Activated B cell treated with CpG ODN at 0.5 μM for 24 hours (primary cell): ENCODE measurements around the gene DAG1. TPM values are rescaled to one million over a fixed set of nuclear protein-coding genes. Genes with fewer than 3 reads are reported as not detected.

Experiments
- ATAC-seq: fragments of 200-7000 bp; cut with Tn5 transposase; one replicate; pipeline ENCODE4 v1.10.0; 2021; ENCODE audit warnings: low read depth, mild to moderate bottlenecking, moderate library complexity
- CTCF ChIA-PET: fragments of 350-600 bp; sonication (Branson Sonifier 250); formaldehyde crosslinking; loops from one replicate; lab custom pipeline; 2021; ENCODE audit warnings: antibody characterized with exemption; lab: Charles Lee
- POLR2A ChIA-PET: fragments of 350-600 bp; sonication (Branson Sonifier 250); formaldehyde crosslinking; loops from one replicate; lab custom pipeline; 2021; ENCODE audit warnings: antibody characterized with exemption; lab: Charles Lee
- DNase-seq: peaks from one replicate; pipeline ENCODE4 v3.0.0; 2022
- H3K27ac Mint-ChIP-seq: one replicate; pipeline ENCODE4 v1.8.0; 2020; ENCODE audit warnings: mixed read lengths
- H3K27me3 Mint-ChIP-seq: one replicate; pipeline ENCODE4 v1.8.0; 2021; ENCODE audit warnings: mixed read lengths
- H3K36me3 Mint-ChIP-seq: one replicate; pipeline ENCODE4 v1.8.0; 2021; ENCODE audit warnings: low read depth, mixed read lengths
- H3K4me1 Mint-ChIP-seq: one replicate; pipeline ENCODE4 v1.8.0; 2021; ENCODE audit warnings: mixed read lengths
- H3K4me3 Mint-ChIP-seq: one replicate; pipeline ENCODE4 v1.8.0; 2020; ENCODE audit warnings: mild to moderate bottlenecking, mixed read lengths
- H3K9me3 Mint-ChIP-seq: one replicate; pipeline ENCODE4 v1.8.0; 2020; ENCODE audit warnings: mixed read lengths
- intact Hi-C: fragments of 100-400 bp; cut with micrococcal nuclease; formaldehyde crosslinking; loops from one replicate; pipeline ENCODE4 v1.15.1; 2024
- total RNA-seq: library from RNA; stranded (reverse); gene quantifications from 2 replicates; pipeline ENCODE4 v1.2.3, GENCODE V29; 2022
- TF ChIP-seq, protein P1 (sequence below): fragments of 200-600 bp; IDR thresholded peaks from one replicate; pipeline ENCODE4 v1.8.0; 2022; ENCODE audit warnings: antibody characterized with exemption, mild to moderate bottlenecking

DAG1 gene
- total RNA-seq, 1 donor from 2014 or later, result 19.7 TPM

- no peak overlapping the region for H3K4me3 Mint-ChIP-seq
- no peak overlapping the region for H3K27ac Mint-ChIP-seq
- CTCF ChIA-PET, result interaction anchor here (0.6 kb wide), 1 partner anchor 674 kb away, joined by 3 read pairs; no protein-coding TSS in a partner anchor
- TF ChIP-seq, protein P1, sequence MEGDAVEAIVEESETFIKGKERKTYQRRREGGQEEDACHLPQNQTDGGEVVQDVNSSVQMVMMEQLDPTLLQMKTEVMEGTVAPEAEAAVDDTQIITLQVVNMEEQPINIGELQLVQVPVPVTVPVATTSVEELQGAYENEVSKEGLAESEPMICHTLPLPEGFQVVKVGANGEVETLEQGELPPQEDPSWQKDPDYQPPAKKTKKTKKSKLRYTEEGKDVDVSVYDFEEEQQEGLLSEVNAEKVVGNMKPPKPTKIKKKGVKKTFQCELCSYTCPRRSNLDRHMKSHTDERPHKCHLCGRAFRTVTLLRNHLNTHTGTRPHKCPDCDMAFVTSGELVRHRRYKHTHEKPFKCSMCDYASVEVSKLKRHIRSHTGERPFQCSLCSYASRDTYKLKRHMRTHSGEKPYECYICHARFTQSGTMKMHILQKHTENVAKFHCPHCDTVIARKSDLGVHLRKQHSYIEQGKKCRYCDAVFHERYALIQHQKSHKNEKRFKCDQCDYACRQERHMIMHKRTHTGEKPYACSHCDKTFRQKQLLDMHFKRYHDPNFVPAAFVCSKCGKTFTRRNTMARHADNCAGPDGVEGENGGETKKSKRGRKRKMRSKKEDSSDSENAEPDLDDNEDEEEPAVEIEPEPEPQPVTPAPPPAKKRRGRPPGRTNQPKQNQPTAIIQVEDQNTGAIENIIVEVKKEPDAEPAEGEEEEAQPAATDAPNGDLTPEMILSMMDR, result no peak
- H3K4me1 Mint-ChIP-seq, result no peaks in the 10 kb centered on the region
- POLR2A ChIA-PET, result no interaction called here
- no peak for ATAC-seq
- intact Hi-C loops, result no loop called here
- no peaks in the 10 kb centered on the region for H3K9me3 Mint-ChIP-seq
- no peak for DNase-seq
- no peaks in the 10 kb centered on the region for H3K27me3 Mint-ChIP-seq
- H3K36me3 Mint-ChIP-seq, result peaks cover 30% of the 10 kb centered on the region
Measured at GRCh38 chr3:49482766-49483165, 12.7 kb downstream of the DAG1 start.

- Mint-ChIP-seq H3K4me1 (no peaks in the 10 kb centered on the region), H3K9me3 (no peaks in the 10 kb centered on the region), H3K4me3 (no peak overlapping the region), H3K36me3 (peaks cover 31% of the 10 kb centered on the region), H3K27me3 (no peaks in the 10 kb centered on the region), H3K27ac (no peak overlapping the region)
- DNase-seq, result no peak
- intact Hi-C loops, result no loop called here
- TF ChIP-seq, protein P1, result no peak
- ChIA-PET POLR2A (interaction anchor here (0.6 kb wide), 1 partner anchor 463 kb away, joined by 4 read pairs; no protein-coding TSS in a partner anchor), CTCF (no interaction called here)
- ATAC-seq, result no peak
Measured at GRCh38 chr3:49484471-49484870, 14.4 kb downstream of the DAG1 start.

- Mint-ChIP-seq H3K4me3 (no peak overlapping the region), H3K4me1 (peaks cover 3% of the 10 kb centered on the region), H3K27ac (no peak overlapping the region), H3K27me3 (no peaks in the 10 kb centered on the region), H3K36me3 (peaks cover 31% of the 10 kb centered on the region), H3K9me3 (no peaks in the 10 kb centered on the region)
- TF ChIP-seq, protein P1, result no peak
- DNase-seq (no peak), ATAC-seq (no peak)
- intact Hi-C loops, result no loop called here
- ChIA-PET CTCF (no interaction called here), POLR2A (no interaction called here)
Measured at GRCh38 chr3:49489247-49489646, 19.2 kb downstream of the DAG1 start.

- Mint-ChIP-seq H3K9me3 (no peaks in the 10 kb centered on the region), H3K4me3 (no peak overlapping the region), H3K36me3 (peaks cover 28% of the 10 kb centered on the region), H3K27ac (no peak overlapping the region), H3K27me3 (no peaks in the 10 kb centered on the region), H3K4me1 (peaks cover 12% of the 10 kb centered on the region)
- ATAC-seq, result no peak
- intact Hi-C loops, result no loop called here
- TF ChIP-seq, protein P1, result no peak
- ChIA-PET CTCF (no interaction called here), POLR2A (no interaction called here)
- no peak for DNase-seq
Measured at GRCh38 chr3:49492969-49493368, 22.9 kb downstream of the DAG1 start.

GRCh38 chr3:49493901-49494300, 23.8 kb downstream of the DAG1 start:
- Mint-ChIP-seq H3K36me3 (peaks cover 22% of the 10 kb centered on the region), H3K27me3 (no peaks in the 10 kb centered on the region), H3K4me1 (peaks cover 13% of the 10 kb centered on the region), H3K9me3 (no peaks in the 10 kb centered on the region), H3K27ac (no peak overlapping the region), H3K4me3 (no peak overlapping the region)
- no peak for ATAC-seq
- TF ChIP-seq, protein P1, result no peak
- intact Hi-C loops, result no loop called here
- ChIA-PET POLR2A (interaction anchor here (1.3 kb wide), 1 partner anchor 24 kb away, joined by 4 read pairs; the partner anchor contains the start of gene DAG1), CTCF (no interaction called here)
- DNase-seq, result no peak
